ENCODE data around the gene KCNK3. TPM values are rescaled to one million over a fixed set of nuclear protein-coding genes. Genes with fewer than 3 reads are reported as not detected.
"Not testable (repeated sequence)": the region's sequence is repeated elsewhere in the genome, so short reads cannot be mapped to it uniquely, and the experiment has no call there.

KCNK3 gene
- total RNA-seq, 2 donors from 2014 or later = 13.1 to 24.4 TPM

DNA sequence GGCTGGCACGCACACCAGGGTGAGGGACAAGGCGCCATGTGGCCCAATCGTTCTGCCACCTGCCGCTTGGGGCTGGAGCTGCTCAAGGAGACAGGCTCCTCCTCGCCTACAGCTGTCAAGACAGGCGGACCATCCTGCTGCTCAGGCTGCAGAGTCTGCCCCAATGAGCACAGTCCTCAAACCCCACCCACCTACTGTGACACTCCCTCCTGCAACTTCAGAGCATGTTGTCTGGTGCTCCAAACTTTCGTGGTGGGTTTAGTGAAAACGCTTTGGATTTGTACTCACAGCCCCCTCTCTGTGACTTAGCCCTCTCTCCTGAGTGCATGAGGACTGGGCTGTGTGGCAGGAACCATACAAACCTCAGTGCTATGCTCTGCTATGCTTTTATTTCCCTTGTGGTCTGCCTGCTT, 48.4 kb downstream of the KCNK3 start:
- no peak for DNase-seq (ENCODE audit: low spot score)
- intact Hi-C loops (cut with DNase I) = no loop called here

DNA sequence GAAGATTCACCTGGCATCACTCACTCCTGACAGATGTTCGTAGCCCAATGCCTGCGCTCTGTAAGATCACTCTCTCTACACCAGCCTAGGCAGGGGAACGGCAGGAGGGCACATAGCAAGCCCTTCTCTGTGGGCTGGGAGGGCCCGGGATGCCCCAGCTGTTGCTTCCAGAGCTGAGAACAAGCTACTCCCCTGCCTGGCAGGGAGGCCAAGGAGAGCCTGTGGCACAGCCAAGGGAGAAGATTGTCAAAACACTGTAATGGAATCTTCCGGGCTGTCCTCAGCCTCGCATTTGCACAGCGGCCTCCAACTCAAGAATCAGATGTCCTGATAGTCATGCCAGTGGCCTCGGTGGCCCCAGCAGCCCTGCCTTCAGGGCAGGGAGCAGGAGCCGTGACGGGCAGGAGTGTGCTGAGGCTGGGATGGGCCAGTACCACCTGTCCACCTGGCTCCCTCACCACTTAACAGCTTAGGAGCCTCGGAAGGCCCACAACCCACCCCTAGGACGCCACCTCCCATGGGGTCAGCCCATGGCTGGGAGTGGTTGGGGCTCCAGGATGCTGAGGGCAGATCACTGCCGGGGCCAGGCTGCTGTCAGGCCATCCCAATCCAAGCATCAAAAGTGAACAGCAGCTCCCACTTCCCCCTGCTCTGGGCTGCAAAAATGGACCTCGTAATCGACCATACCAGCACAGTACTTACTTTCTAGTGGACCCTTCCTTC, 49.7 kb downstream of the KCNK3 start:
- DNase-seq (ENCODE audit: low spot score) = no peak
- intact Hi-C loops (cut with DNase I) = no loop called here

DNA sequence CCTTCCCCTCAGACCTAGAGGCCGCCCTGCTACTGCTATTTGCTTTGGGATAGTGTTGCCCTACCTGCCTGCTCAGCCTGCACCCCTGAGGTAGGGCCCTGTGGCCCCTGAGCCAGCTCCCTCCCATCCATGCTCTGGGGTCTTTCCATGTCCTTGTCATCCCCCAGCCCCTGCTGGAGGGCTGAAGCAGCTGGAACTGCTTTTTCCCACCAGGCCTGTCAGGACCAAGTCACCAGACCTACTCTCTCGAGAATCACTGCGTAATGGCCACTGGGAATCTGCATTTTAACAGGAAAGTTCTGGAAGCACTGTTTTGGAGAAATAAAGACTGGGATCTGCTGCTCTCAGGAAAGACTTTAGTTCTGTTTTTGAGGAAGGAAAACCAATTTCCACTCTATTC, 51.3 kb downstream of the KCNK3 start:
- intact Hi-C loops (cut with DNase I) = no loop called here
- DNase-seq (ENCODE audit: low spot score) = no peak

DNA sequence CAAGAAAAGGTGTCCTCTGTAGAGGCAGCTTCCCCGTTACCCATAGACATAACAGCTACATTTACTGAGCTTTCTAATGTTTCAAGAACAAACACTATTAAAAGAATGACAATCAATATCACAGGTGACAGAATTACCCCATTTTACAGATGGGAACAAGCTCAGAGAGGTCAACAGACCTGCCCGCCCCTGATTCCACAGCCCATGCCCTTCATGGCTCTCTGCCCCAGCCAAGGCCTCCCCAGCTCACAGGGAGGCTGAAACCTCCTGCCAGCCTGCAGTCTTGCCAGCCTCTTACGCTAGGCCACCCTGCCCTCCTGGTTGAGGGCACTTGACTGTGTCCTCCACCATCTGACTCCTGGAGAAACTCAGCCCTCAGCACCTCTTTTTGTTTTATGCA, 52.4 kb downstream of the KCNK3 start:
- no peak for DNase-seq (ENCODE audit: low spot score)
- intact Hi-C loops (cut with DNase I) = no loop called here

DNA sequence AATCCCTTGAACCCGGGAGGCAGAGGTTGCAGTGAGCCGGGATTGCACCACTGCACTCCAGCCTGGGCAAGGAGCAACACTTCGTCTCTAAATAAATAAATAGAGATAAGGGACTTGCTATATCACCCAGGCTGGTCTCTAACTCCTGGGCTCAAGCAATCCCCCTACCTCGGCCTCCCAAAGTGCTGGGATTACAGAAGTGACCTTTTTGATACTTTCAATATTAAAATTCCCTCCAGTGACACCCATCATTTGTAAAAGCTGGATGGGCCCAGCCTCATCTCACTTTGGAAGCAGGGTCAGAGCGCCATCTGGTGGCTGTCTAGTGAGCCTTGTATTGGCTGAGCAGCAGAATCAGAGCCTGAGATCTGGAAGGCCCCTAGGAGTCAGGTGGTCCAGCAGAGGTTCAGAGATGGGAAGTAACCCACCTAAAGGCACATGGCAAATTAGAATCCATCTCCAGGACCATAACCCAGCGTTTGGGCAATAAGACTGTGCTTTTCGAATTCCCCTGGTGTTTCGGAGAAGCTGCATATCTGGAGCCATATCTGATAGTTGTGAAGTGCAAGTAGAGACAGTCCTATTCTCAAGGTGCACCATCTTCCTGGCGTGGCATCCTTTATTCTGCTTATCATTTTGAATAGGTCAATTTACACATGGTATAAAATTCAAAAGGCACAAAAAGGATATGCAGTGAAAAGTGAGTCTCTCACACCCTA, 53.2 kb downstream of the KCNK3 start:
- peak; percentile 95 for DNase-seq (ENCODE audit: low spot score)

DNA sequence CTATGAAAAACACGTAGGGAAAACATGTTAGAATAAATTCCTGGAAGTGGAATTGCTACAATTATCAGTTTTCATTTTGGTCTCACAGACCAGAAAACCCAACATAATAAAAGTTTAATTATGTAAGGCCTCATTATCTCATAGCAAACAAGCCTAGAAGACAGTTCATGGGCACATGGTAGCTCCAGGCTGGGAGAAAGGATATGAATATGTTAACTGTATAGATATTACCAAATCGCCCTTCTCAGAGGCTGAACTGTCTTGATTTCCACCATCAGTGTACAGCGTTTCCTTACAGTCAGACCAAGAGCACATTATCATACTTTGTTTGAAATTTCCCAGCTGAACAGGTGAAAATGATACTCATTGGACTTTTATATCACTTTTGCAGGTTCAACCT, 54.4 kb downstream of the KCNK3 start:
- DNase-seq (ENCODE audit: low spot score) = no peak
- intact Hi-C loops (cut with DNase I) = loop anchor here (2.0 kb wide), 2 partner anchors 140 to 142 kb away; no protein-coding TSS in a partner anchor

More for the DNA sequence above, 53.2 kb downstream of the KCNK3 start:
- intact Hi-C loops (cut with DNase I) = loop anchor here (2.0 kb wide), 2 partner anchors 139 to 141 kb away; no protein-coding TSS in a partner anchor

DNA sequence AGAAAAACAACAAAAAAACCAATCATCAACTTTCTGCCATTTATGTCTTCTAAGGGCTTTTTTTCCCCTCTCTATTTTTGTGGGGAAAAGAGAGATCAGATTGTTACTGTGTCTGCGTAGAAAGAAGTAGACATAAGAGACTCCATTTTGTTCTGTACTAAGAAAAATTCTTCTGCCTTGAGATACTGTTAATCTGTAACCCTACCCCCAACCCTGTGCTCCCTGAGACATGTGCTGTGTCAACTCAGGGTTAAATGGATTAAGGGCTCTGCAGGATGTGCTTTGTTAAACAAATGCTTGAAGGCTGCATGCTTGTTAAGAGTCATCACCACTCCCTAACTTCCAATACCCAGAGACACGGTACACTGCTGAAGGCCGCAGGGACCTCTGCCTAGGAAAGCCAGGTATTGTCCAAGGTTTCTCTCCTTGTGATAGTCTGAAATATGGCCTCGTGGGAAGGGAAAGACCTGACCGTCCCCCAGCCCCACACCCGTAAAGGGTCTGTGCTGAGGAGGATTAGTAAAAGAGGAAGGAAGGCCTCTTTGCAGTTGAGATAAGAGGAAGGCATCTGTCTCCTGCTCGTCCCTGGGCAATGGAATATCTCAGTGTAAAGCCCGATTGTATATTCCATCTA, 57.4 kb downstream of the KCNK3 start:
- intact Hi-C loops (cut with DNase I) = not testable (repeated sequence)

DNA sequence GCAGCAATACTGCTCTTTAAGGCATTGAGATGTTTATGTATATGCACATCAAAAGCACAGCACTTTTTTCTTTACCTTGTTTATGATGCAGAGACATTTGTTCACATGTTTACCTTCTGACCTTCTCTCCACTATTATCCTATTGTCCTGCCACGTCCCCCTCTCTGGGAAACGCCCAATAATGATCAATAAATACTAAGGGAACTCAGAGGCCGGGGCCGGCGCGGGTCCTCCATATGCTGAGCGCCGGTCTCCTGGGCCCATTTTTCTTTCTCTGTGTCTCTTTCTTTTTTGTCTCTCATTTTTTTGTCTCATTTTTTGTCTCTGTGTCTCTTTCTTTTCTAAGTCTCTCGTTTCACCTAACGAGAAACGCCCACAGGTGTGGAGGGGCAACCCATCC, 57.9 kb downstream of the KCNK3 start:
- intact Hi-C loops (cut with DNase I); DNase-seq (ENCODE audit: low spot score): not testable (repeated sequence)

More for the DNA sequence above, 57.4 kb downstream of the KCNK3 start:
- DNase-seq (ENCODE audit: low spot score) = not testable (repeated sequence)

DNA sequence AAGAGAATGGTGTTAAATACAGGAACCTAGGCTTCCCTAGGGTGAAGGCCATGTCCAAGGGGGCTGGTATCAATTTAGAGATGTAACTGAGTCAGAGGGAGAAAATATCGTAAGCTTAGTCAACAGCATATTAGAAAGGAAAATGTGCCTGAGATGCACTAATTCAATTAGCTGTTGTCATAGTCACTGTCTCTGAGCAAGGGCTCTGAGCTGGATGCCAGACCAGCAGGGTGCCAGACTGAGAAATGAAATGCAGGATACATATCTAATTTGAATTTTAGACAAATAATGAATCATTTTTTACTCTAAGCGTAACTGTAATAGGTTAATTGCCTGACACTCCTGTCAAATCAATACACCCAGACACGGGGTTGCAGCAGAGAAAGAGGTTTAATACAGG, 60.1 kb downstream of the KCNK3 start:
- intact Hi-C loops (cut with DNase I) = no loop called here

DNA sequence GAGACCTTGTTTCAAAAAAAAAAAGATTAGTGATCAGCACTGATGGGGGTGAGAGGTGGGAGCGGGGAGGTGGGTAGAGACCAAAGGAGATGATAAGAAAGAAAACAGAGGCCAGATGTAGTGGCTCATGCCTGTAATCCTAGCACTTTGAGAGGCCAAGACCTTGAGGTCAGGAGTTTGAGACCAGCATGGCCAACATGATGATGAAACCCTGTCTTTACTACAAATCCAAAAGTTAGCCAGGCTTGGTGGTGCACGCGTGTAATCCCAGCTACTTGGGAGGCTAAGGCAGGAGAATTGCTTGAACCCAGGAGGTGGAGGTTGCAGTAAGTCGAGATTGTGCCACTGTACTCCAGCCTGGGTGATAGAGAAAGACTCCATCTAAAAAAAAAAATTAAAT, 62.0 kb downstream of the KCNK3 start:
- DNase-seq (ENCODE audit: low spot score) = no peak
- intact Hi-C loops (cut with DNase I) = no loop called here

More for the DNA sequence above, 60.1 kb downstream of the KCNK3 start:
- DNase-seq (ENCODE audit: low spot score) = no peak

DNA sequence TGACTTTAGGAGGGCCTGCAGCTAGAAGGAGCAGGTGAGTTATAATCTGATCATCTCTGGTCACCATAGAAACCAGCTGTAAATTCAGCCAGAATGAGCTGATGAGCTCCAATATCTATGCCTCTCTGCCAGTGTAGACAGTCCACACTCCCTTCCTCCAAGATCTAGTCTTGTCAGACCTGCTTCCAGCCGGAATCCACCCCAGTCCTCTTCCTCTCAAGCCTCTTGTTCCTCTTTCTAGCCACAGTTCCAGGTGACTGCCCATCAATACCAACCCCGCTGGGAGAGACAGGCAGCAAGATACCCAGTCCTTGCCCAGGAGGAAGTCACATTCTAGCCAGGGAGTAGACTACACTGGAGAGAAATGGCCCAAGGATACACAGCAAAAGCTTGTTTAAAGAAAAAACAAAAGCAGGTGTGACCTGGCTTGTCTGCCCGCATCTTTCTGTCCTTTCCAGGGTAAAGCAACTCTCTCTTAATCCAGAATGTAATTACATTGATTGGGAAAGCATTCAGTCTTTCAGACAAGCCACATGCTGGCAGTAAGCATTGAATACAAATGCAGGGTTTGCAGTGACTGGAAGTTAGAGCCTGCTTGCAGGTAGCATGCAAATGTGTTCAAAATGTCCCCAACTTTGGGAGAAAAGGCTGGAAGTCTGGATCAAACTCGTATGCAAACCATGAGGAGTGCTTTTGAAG, 62.6 kb downstream of the KCNK3 start:
- intact Hi-C loops (cut with DNase I) = no loop called here
- DNase-seq (ENCODE audit: low spot score) = no peak

DNA sequence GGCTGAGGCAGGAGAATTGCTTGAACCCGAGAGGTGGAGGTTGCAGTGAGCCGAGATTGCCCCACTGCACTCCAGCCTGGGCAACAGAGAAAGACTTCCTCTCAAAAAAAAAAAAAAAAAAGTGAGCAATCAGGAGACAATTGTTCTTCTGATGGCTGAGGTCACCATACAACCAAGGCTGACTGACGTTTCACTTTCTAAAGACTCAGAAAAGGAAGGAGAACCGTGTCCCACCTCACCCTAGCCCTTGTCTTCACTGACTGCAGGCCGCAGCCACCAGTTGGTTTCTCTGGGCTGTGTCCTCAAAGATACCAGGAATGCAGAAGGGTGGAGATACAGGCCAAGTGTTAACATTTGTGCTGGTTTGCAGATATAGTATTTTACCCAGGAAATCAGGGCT, 63.8 kb downstream of the KCNK3 start:
- intact Hi-C loops (cut with DNase I) = no loop called here
- DNase-seq (ENCODE audit: low spot score) = no peak

DNA sequence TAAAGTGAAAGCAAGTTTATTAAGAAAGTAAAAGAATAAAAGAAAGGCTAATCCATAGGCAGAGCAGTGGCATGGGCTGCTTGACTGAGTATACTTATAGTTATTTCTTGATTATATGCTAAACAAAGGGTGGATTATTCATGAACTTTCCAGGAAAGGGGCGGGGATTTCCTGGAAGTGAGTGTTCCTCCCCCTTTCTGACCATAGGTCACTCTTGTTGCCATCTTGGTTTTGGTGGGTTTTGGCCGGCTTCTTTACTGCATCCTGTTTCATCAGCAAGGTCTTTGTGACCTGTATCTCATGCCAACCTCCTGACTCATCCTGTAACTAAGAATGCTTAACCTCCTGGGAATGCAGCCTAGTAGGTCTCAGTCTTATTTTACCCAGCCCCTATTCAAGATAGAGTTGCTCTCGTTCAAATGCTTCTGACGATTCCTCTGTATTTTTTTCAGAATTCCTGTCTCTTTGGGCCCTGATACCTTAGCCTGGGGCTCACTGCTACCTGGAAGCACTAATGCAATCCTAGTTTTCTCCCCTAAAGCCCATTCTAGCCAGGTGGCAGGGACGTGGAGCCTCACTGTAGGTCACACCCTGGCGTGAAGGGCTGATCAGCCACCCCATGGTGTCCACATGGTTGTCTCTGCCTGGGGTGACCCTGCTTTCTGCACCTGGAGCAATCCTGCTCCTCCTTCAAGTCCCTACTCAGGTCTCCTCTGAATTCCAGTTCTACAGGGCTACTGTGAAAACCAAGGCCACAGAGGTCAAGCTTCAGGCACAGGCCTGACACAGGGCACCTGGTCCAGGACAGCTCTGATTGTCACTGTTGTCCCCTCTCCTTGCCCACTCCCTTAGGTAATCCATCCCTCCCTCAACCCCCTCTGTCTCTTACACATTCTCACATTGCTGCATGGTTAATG, 65.6 kb downstream of the KCNK3 start:
- intact Hi-C loops (cut with DNase I) = no loop called here
- DNase-seq (ENCODE audit: low spot score) = no peak

DNA sequence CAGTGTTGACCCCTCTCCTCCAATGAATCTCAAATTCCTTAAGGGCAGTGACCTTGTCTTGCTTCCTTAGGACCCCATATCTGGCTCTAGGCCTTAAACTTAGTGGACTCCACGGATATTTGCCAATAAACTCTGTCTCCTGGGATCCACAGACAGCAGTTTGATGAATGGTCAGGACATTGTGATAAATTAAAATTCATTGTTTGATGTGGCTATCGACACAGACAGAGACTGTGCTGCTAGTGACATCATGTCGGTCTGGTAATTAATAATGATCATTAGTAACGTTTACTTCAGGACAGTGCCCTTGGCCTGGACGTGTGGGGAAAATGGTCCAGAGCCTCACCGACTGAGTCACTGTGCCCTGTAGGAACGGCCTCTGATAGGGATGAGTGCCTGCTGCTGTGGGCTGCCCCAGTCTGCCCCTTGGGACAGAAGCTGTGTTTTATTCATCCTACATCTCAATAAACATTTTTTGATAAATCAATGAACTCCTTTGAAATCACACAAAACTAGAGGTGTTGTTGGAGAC, 66.3 kb downstream of the KCNK3 start:
- no peak for DNase-seq (ENCODE audit: low spot score)
- intact Hi-C loops (cut with DNase I) = no loop called here

DNA sequence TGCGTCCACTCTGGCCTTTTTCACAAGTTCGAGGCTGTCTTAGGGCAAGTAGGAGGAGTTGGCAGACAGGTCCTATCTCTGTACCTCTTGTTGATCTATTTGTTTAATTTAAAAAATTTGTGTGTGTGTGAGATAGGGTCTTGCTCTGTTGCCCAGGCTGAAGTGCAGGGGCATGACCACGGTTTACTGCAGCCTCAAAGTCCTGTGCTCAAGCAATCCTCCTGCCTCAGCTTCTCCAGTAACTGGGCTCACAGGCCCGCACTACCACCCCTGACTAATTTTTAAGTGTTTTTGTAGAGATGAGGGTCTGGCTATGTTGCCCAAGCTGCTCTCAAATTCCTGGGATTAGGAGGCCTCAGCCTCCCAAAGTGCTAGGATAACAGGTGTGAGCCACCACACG, 67.3 kb downstream of the KCNK3 start:
- intact Hi-C loops (cut with DNase I) = no loop called here
- no peak for DNase-seq (ENCODE audit: low spot score)

DNA sequence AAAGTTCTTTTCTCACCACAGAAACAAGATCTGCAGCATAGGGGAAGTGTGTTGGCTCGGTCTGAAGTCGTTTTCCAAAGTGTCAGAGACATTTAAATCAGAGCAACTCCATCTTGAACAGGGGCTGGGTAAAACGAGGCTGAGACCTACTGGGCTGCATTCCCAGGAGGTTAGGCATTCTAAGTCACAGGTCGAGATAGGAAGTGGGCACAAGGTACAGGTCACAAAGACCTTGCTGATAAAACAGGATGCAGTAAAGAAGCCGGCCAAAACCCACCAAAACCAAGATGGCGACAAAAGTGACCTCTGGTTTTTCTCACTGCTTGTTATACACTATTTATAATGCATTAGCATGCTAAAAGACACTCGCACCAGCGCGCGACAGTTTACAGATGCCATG, 68.5 kb downstream of the KCNK3 start:
- intact Hi-C loops (cut with DNase I); DNase-seq (ENCODE audit: low spot score): not testable (repeated sequence)

DNA sequence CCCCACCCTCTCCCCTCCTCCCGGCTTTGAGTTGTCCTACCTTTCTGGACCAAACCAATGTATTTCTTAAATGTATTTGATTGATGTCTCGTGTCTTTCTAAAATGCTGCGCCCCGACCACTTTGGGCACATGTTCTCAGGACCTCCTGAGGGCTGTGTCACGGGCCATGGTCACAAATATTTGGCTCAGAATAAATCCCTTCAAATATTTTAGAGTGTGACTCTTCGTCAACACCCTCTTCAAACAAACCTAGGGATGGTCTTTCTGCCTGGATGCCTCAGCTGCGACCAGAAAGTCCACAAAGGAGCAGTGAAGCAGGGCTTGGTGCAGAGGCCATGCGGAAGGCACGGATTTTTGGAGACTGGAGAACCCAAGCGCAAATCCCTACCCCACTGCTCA, 70.5 kb downstream of the KCNK3 start:
- no peak for DNase-seq (ENCODE audit: low spot score)
- intact Hi-C loops (cut with DNase I) = no loop called here

DNA sequence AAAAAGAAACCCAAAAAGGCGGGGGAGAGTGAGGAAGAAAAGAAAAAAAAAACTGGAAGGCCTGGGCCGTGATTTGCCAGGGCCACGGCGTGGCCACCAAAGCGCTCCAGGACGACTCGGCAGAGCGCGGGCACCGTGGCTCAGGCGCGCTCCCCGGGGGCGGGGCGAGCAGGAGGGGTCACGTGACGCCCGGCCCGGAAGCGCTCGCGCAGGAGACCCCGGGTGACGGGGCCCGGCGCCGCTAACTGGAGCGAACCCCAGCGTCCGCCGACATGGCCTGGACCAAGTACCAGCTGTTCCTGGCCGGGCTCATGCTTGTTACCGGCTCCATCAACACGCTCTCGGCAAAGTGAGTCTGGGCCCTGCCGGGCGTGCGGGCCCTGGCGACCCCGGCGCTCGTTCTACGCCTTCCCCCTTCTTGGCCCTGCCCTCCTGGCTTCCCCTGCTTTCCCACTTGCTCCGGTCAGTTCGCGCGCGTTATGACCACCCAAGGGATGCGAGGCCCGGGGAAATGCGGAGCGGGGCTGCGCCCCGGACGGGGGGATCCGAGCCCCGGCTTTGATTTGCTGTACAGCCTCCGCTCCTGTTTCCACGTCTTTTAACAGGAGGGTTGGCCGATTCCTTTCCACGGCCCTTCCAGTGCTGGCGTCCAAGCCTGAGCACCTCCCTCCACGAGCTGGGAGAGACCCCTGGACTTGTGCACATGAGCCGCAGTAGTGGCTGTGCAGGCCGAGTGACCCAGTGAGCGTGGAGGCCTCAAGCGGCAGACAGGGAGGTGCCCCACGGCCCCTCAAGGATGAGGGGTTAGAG, 71.8 kb downstream of the KCNK3 start, which contains the start of gene SLC35F6:
Gene SLC35F6, plus strand, starts transcription at position 207 of the 810 bp plus-strand sequence. Its CDS starts 66 bp downstream, at position 273.
- peak; percentile 95 for DNase-seq (ENCODE audit: low spot score)
- intact Hi-C loops (cut with DNase I) = no loop called here

Measured in posterior vena cava (tissue), 2 donors.